Measurements from ENCODE around the gene ZNF335. TPM values are rescaled to one million over a fixed set of nuclear protein-coding genes. Genes with fewer than 3 reads are reported as not detected.

The ZNF335 gene
- 10 to 100 TPM in 1 of 3 donors, 1 to 10 TPM in 2; 7.1 to 17.9 (median 9.6) TPM for polyA plus RNA-seq

DNA sequence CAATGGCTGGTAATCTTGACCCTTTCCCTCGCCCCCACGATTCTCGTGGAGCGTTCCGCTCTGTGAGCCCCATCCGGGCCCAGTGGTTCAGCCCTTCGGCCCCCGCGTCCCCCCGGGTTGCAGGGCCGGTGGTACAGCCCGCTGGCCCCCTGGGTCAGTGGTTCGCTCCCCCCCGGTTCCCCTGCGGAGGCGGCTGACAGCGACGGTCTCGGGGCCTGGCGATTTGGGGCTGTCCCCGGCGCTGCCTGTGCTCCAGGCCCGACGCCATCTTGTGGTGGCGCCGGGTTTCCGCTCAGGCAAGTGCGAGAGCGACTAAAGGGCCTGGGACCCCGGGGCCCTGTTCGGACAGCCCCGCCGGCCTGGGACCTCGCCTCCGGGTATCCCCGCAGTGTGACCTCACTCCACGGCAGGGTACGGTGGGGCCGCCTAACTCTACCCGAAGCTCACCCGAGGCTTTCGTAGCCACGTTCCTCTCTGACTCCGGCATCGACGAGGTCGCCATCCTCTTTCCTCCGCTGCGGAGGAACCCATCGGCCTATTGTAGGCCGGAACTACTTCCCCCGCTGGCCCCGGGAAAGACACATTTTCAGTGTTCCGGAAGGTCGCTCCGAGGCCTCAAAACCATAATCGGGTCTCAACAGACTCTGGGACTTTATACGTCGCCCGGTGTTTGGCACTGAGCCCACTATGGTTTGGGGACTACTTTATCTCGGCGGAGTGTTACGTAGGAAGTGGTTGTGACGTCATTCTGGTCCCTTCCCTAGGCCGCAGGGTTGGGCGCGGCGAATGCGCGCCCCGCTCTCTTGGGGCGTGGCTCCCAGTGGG lies at the start of gene ZNF335:
ZNF335 (minus strand) TSS at position 529 of the 825 bp plus-strand sequence. CDS start 793 bp downstream, outside the sequence.
- H3K9me3 Mint-ChIP-seq = no peaks in the 10 kb centered on the region
- peak within 1 kb of the TSS; percentile 99 to 100 (median 99) for H3K27ac Mint-ChIP-seq
- H3K27me3 Mint-ChIP-seq (ENCODE audit: low read depth in 3 of 3) = peaks cover 11 to 19% (median 14%) of the 10 kb centered on the region in 3 donors
- peaks cover 0 to 9% (median 0%) of the 10 kb centered on the region in 3 donors for H3K36me3 Mint-ChIP-seq
- peak; percentile 98 for DNase-seq
- H3K4me3 Mint-ChIP-seq = peak within 1 kb of the TSS; percentile 91 to 97 (median 92)
- peaks cover 30 to 31% of the 10 kb centered on the region in 2 donors for H3K4me1 Mint-ChIP-seq

GRCh38 chr20:46020555-46020954 lies 48.6 kb upstream of the ZNF335 start:
- Mint-ChIP-seq H3K4me3 (peak overlapping the region; percentile 61 to 69 (median 65)), H3K27ac (no peak overlapping the region), H3K36me3 (peaks cover 0 to 3% (median 0%) of the 10 kb centered on the region in 3 donors), H3K4me1 (peaks cover 23 to 28% of the 10 kb centered on the region in 2 donors), H3K9me3 (no peaks in the 10 kb centered on the region), H3K27me3 (ENCODE audit: low read depth in 3 of 3) (peaks cover 8 to 29% (median 8%) of the 10 kb centered on the region in 3 donors)
- DNase-seq = no peak

- no peaks in the 10 kb centered on the region for H3K9me3 Mint-ChIP-seq
- H3K4me3 Mint-ChIP-seq = no peak overlapping the region
- no peak for DNase-seq
- peaks cover 31 to 44% of the 10 kb centered on the region in 2 donors for H3K4me1 Mint-ChIP-seq
- peaks cover 0 to 3% (median 0%) of the 10 kb centered on the region in 3 donors for H3K36me3 Mint-ChIP-seq
- H3K27me3 Mint-ChIP-seq (ENCODE audit: low read depth in 3 of 3) = peaks cover 9 to 26% (median 17%) of the 10 kb centered on the region in 3 donors
- H3K27ac Mint-ChIP-seq = no peak overlapping the region
Measured at GRCh38 chr20:46018611-46019010, 46.6 kb upstream of the ZNF335 start.

DNA sequence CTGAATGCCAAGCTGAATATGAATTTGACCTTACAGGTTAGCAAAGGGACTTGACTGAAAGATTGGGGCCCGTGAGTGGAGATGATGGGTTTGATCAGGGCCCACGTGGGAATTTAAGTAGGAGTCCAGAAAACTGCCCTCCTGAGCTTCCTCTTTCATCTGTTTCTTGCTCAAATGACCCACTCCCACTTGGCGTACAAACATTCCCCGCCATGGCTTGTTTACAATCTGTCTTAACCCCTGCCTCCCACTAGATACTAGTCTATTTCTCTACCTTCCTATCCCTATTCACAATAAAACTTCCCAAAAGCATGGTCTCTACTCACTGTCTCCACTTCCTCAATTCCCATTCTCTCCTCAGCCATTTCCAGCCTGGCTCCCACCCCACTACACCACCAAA lies 46.1 kb upstream of the ZNF335 start:
- Mint-ChIP-seq H3K36me3 (peaks cover 0 to 3% (median 0%) of the 10 kb centered on the region in 3 donors), H3K9me3 (no peaks in the 10 kb centered on the region), H3K4me1 (peaks cover 27 to 43% of the 10 kb centered on the region in 2 donors), H3K27ac (no peak overlapping the region), H3K4me3 (no peak overlapping the region), H3K27me3 (ENCODE audit: low read depth in 3 of 3) (peaks cover 6 to 23% (median 16%) of the 10 kb centered on the region in 3 donors)
- no peak for DNase-seq

- H3K36me3 Mint-ChIP-seq = peaks cover 0 to 3% (median 0%) of the 10 kb centered on the region in 3 donors
- peaks cover 9 to 29% (median 22%) of the 10 kb centered on the region in 3 donors for H3K27me3 Mint-ChIP-seq (ENCODE audit: low read depth in 3 of 3)
- no peaks in the 10 kb centered on the region for H3K9me3 Mint-ChIP-seq
- no peak overlapping the region for H3K4me3 Mint-ChIP-seq
- no peak for DNase-seq
- no peak overlapping the region for H3K27ac Mint-ChIP-seq
- peaks cover 27 to 43% of the 10 kb centered on the region in 2 donors for H3K4me1 Mint-ChIP-seq
Measured at GRCh38 chr20:46017272-46017671, 45.3 kb upstream of the ZNF335 start.

GRCh38 chr20:46014517-46015396 lies 42.8 kb upstream of the ZNF335 start:
- peaks cover 38 to 55% of the 10 kb centered on the region in 2 donors for H3K4me1 Mint-ChIP-seq
- peak overlapping the region; percentile 38 to 74 (median 64) for H3K4me3 Mint-ChIP-seq
- peaks cover 0 to 2% (median 0%) of the 10 kb centered on the region in 6 donors for H3K9me3 Mint-ChIP-seq
- DNase-seq = no peak
- peak overlapping the region in 2 of 6 donors; percentile 9 to 59 for H3K27ac Mint-ChIP-seq
- peaks cover 27 to 40% (median 37%) of the 10 kb centered on the region in 3 donors for H3K27me3 Mint-ChIP-seq (ENCODE audit: low read depth in 3 of 3)
- peaks cover 0 to 3% (median 0%) of the 10 kb centered on the region in 3 donors for H3K36me3 Mint-ChIP-seq

DNA sequence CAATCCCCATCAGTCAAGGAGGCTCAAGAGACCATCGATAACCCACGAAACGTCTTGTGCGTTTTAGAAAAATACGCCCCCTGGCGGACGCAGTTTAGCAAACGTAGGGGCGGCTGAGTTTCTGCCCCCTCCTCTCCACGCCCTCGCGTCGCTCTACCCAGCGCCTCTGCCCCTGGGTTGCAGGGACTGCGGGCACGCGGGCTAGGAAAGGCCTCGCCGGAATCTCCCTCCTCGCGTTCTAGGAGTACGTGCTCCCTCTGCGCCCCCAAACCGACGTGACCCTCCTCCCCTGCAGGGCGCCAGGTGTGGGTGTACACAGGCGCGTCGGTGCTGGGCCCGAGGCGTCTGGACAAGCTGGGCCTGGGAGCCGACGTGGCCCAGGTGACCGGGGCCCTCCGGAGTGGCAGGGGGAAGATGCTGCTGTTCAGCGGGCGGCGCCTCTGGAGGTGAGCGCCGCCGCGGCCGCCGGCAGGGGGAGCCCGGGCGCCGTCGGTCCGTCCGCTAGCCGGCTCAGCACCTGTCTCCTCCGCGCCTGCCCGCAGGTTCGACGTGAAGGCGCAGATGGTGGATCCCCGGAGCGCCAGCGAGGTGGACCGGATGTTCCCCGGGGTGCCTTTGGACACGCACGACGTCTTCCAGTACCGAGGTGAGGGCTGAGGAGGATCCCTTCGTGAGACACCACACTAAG lies 42.0 kb upstream of the ZNF335 start:
- Mint-ChIP-seq H3K4me1 (peaks cover 46 to 63% of the 10 kb centered on the region in 2 donors), H3K27me3 (ENCODE audit: low read depth in 3 of 3) (peaks cover 30 to 44% (median 43%) of the 10 kb centered on the region in 3 donors), H3K36me3 (peaks cover 0 to 3% (median 0%) of the 10 kb centered on the region in 3 donors), H3K4me3 (peak overlapping the region; percentile 46 to 74 (median 64)), H3K9me3 (peaks cover 0 to 2% (median 0%) of the 10 kb centered on the region in 6 donors), H3K27ac (peak overlapping the region in 2 of 6 donors; percentile 48 to 59)
- DNase-seq = peak; percentile 56 to 65 (median 63)

DNA sequence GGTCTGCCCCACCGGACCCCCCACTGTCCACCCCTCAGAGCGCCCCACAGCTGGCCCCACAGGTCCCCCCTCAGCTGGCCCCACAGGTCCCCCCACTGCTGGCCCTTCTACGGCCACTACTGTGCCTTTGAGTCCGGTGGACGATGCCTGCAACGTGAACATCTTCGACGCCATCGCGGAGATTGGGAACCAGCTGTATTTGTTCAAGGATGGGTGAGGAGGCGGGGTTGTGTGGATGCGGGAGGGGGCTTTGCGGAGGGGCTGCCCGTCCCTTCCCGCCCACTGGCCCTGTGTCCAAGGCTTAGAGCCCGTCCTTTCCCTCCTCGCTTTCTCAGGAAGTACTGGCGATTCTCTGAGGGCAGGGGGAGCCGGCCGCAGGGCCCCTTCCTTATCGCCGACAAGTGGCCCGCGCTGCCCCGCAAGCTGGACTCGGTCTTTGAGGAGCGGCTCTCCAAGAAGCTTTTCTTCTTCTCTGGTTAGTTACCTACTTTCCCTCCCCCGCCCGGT lies 41.4 kb upstream of the ZNF335 start:
- Mint-ChIP-seq H3K4me3 (peak overlapping the region; percentile 46 to 59 (median 48)), H3K27ac (peak overlapping the region in 2 of 6 donors; percentile 48 to 62), H3K4me1 (peaks cover 52 to 69% of the 10 kb centered on the region in 2 donors), H3K36me3 (peaks cover 0 to 3% (median 0%) of the 10 kb centered on the region in 3 donors), H3K9me3 (peaks cover 0 to 2% (median 0%) of the 10 kb centered on the region in 6 donors), H3K27me3 (ENCODE audit: low read depth in 3 of 3) (peaks cover 31 to 44% (median 43%) of the 10 kb centered on the region in 3 donors)
- DNase-seq = no peak

DNA sequence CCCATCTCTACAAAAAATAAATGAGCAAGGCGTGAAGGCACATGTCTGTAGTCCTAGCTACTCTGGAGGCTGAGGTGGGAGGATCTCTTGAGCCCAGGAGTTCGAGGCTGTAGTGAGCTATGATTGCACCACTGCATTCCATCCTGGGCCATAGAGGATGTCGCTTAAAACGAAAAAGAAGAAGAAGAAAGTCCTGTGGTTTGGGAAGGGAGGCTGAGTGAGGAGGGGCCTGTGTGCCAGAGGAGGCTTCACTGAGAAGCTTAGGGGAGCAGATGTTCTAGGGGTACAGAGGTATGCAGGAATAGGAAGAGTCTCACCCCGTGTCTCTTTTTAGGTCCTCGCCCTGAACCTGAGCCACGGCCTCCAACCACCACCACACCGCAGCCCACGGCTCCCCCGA lies 40.9 kb upstream of the ZNF335 start:
- Mint-ChIP-seq H3K27ac (peak overlapping the region in 1 of 6 donors; percentile 62), H3K4me3 (peak overlapping the region; percentile 22 to 83 (median 42)), H3K36me3 (peaks cover 0 to 3% (median 0%) of the 10 kb centered on the region in 3 donors), H3K9me3 (peaks cover 0 to 2% (median 0%) of the 10 kb centered on the region in 6 donors), H3K4me1 (peaks cover 56 to 73% of the 10 kb centered on the region in 2 donors), H3K27me3 (ENCODE audit: low read depth in 3 of 3) (peaks cover 35 to 46% (median 44%) of the 10 kb centered on the region in 3 donors)
- DNase-seq = no peak

- peak overlapping the region; percentile 51 to 83 (median 66) for H3K4me3 Mint-ChIP-seq
- peaks cover 38 to 45% (median 44%) of the 10 kb centered on the region in 3 donors for H3K27me3 Mint-ChIP-seq (ENCODE audit: low read depth in 3 of 3)
- peak in 1 of 3 donors; percentile 35 for DNase-seq
- peaks cover 62 to 80% of the 10 kb centered on the region in 2 donors for H3K4me1 Mint-ChIP-seq
- peaks cover 0 to 2% (median 0%) of the 10 kb centered on the region in 6 donors for H3K9me3 Mint-ChIP-seq
- peak overlapping the region in 5 of 6 donors; percentile 67 to 82 (median 72) for H3K27ac Mint-ChIP-seq
- peaks cover 0 to 3% (median 0%) of the 10 kb centered on the region in 3 donors for H3K36me3 Mint-ChIP-seq
Measured at GRCh38 chr20:46011631-46012482, 39.9 kb upstream of the ZNF335 start.

DNA sequence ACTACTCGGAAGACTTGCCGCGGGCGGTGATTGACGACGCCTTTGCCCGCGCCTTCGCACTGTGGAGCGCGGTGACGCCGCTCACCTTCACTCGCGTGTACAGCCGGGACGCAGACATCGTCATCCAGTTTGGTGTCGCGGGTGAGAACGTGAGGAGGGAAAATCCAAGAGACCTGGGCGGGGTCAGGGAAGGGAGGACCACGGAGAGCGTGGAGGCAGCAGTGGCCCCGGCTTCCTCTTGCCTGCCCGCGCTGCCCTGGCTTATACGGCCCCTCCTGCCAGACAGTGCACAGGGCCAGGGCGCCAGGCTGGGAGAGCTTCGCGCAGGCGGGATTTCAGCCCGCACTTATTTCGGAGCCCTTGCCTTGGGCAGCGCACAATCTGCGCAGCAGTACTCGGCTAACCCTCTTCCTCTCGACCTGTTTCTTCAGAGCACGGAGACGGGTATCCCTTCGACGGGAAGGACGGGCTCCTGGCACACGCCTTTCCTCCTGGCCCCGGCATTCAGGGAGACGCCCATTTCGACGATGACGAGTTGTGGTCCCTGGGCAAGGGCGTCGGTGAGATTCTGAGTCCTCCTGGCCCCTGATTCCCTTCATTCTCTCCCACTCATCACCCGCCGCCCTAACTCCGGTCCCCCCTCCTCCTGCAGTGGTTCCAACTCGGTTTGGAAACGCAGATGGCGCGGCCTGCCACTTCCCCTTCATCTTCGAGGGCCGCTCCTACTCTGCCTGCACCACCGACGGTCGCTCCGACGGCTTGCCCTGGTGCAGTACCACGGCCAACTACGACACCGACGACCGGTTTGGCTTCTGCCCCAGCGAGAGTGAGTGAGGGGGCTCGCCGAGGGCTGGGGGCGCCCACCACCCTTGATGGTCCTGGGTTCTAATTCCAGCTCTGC lies 38.7 kb upstream of the ZNF335 start:
- DNase-seq = peak; percentile 65 to 72 (median 70)
- peaks cover 72 to 91% of the 10 kb centered on the region in 2 donors for H3K4me1 Mint-ChIP-seq
- H3K4me3 Mint-ChIP-seq = peak overlapping the region; percentile 68 to 79 (median 72)
- H3K27me3 Mint-ChIP-seq (ENCODE audit: low read depth in 3 of 3) = peaks cover 38 to 45% (median 44%) of the 10 kb centered on the region in 3 donors
- peaks cover 0 to 2% (median 0%) of the 10 kb centered on the region in 6 donors for H3K9me3 Mint-ChIP-seq
- H3K27ac Mint-ChIP-seq = peak overlapping the region in 5 of 6 donors; percentile 66 to 82 (median 72)
- peaks cover 0 to 3% (median 0%) of the 10 kb centered on the region in 3 donors for H3K36me3 Mint-ChIP-seq

All from immature natural killer cell (primary cell).